ENCODE results near the gene NPHS1.

Gene NPHS1

DNA sequence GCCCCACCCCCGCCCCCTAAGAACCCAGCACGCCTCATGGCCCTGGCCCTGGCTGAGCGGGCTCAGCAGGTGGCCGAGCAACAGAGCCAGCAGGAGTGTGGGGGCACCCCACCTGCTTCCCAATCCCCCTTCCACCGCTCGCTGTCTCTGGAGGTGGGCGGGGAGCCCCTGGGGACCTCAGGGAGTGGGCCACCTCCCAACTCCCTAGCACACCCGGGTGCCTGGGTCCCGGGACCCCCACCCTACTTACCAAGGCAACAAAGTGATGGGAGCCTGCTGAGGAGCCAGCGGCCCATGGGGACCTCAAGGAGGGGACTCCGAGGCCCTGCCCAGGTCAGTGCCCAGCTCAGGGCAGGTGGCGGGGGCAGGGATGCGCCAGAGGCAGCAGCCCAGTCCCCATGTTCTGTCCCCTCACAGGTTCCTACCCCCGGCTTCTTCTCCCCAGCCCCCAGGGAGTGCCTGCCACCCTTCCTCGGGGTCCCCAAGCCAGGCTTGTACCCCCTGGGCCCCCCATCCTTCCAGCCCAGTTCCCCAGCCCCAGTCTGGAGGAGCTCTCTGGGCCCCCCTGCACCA is 65.0 kb downstream of the NPHS1 start:
- no peak for DNase-seq (ENCODE audit: low read depth)

DNA sequence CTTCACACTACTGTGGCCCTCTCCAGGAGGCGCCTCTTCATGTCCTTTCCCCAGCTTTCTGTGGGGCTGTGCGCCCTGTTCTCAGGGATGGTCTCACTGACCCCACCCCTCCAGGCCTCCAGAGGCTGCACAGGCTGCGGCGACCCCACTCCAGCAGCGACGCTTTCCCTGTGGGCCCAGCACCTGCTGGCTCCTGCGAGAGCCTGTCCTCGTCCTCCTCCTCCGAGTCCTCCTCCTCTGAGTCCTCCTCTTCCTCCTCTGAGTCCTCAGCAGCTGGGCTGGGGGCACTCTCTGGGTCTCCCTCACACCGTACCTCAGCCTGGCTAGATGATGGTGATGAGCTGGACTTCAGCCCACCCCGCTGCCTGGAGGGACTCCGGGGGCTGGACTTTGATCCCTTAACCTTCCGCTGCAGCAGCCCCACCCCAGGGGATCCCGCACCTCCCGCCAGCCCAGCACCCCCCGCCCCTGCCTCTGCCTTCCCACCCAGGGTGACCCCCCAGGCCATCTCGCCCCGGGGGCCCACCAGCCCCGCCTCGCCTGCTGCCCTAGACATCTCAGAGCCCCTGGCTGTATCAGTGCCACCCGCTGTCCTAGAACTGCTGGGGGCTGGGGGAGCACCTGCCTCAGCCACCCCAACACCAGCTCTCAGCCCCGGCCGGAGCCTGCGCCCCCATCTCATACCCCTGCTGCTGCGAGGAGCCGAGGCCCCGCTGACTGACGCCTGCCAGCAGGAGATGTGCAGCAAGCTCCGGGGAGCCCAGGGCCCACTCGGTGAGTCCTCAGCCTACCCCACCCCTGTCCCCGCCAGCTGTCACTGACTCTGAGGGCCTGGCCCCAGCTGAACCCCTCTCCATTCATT is 65.8 kb downstream of the NPHS1 start:
- no peak for DNase-seq (ENCODE audit: low read depth)

DNA sequence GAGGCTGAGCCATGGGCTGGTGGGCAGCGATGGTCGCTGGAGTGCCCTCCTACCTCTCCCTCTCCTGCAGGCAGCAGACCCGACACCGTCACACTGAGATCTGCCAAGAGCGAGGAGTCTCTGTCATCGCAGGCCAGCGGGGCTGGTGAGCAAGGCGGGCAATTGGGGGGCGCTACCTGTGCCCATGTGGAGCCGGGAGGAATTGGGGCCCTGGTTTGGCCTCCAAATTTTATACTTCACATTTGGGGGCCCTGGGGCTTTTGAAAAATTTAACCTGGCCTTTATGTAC is 67.0 kb downstream of the NPHS1 start:
- no peak for DNase-seq (ENCODE audit: low read depth)

- no peak for DNase-seq (ENCODE audit: low read depth)
Measured at GRCh38 chr19:35784503-35785338, 67.6 kb downstream of the NPHS1 start.

GRCh38 chr19:35783469-35784434 is 68.6 kb downstream of the NPHS1 start:
- DNase-seq (ENCODE audit: low read depth) = no peak

DNA sequence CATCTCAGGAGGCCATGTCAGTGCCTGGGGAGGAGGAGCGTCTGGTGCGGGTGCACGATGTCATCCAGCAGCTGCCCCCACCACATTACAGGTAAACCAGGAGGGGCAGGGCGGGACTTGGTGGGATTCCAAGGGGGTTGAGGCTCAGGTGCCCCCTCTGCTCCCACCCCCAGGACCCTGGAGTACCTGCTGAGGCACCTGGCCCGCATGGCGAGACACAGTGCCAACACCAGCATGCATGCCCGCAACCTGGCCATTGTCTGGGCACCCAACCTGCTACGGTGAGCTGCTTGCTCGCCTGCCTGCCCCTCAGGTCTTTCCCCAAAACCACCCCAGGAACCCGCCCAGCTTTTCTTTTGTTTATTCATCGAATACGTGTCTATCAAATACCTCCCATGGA is 69.7 kb downstream of the NPHS1 start:
- DNase-seq (ENCODE audit: low read depth) = no peak

GRCh38 chr19:35781650-35782049 is 70.7 kb downstream of the NPHS1 start:
- DNase-seq (ENCODE audit: low read depth) = no peak

DNA sequence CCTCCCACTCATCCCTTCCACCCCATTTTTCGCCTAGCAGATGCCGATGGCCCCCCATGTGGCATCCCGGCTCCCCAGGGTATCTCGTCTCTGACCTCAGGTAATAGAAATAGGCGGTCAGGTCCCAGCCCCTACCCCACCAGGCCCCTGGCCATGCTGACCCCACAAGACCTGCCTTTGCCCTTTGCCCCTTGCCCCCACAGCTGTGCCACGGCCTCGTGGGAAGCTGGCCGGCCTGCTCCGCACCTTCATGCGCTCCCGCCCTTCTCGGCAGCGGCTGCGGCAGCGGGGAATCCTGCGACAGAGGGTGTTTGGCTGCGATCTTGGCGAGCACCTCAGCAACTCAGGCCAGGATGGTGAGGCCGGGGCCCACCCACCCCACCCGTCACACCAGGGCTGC is 71.6 kb downstream of the NPHS1 start:
- DNase-seq (ENCODE audit: low read depth) = no peak

DNA sequence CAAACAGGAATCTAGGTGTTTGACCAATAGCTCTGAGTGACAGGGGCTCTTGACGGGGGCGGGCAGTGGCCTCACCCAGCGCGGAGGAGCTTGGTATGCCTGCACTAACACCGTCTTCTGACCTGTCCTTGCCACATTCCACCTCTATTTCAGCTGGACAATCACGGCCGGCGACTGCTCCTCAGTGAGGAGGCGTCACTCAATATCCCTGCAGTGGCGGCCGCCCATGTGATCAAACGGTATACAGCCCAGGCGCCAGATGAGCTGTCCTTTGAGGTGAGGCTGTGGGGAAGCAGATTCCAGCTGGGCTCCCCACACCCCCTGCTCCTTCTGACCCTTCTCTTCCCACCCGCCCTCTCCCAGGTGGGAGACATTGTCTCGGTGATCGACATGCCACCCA is 72.2 kb downstream of the NPHS1 start:
- no peak for DNase-seq (ENCODE audit: low read depth)

DNA sequence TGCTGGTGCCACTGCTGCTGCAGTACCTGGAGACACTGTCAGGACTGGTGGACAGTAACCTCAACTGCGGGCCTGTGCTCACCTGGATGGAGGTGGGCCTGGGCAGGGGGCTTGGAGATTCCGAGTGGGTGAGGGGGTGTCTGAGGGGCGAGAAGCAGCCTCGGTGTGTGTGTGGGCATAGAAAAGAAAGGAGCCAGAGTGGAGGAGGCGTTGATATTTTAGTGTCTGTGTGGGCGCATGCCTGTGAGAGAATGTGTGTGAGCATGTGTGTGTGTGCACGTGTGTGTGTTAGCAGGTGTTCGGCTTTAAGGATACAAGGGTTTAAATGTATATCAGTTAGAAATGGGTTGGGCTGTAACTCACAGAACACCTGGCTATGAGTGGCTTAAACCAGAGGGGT is 73.3 kb downstream of the NPHS1 start:
- no peak for DNase-seq (ENCODE audit: low read depth)

GRCh38 chr19:35777961-35778360 is 74.3 kb downstream of the NPHS1 start:
- no peak for DNase-seq (ENCODE audit: low read depth)

GRCh38 chr19:35777086-35777841 is 75.0 kb downstream of the NPHS1 start:
- DNase-seq (ENCODE audit: low read depth) = no peak

DNA sequence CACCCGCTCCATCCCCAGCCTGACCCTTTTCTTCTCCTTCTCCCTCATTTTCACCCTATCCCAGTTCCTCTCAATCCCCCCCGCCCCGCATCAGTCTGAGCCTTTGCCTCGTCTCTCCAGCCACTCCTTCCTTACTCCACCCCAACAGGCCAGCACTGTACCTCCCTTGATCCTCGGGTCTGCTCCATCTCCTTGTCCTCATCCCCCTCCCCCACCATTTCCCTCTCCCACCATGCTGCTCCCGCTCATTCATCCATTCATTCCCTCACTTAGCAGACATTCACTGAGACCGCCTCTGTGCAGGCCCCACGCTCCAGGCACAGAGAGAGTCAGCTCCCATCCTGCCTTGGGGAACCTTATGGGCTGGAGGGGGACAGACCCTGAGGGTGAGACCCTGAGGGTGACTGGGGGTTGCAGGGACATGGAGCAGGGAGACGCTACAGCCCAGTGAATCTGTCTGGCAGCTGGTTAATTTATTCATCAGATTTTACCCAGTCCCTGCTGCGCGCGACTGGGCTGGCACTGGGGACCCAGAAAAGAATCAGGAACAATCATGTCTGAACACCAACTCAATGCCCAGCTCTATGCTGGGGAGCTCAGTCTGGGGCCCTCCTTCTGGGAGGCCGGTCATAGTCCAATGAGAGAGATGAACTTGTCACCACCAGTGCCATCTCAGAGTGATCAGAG is 76.1 kb downstream of the NPHS1 start:
- DNase-seq (ENCODE audit: low read depth) = no peak
